H1 (cell line): Measurements from ENCODE around the gene RTKN. TPM values are rescaled to one million over a fixed set of nuclear protein-coding genes. Genes with fewer than 3 reads are reported as not detected.

Source experiments
- CEBPB ChIP-seq: IDR thresholded peaks from 2 replicates; pipeline ENCODE4 v1.6.1; 2012; ENCODE audit warnings: low read depth, low read length
- HDAC6 ChIP-seq: IDR thresholded peaks from one replicate; pipeline ENCODE4 v1.7.1; 2012; ENCODE audit warnings: low read depth, mild to moderate bottlenecking, inconsistent platforms, low read length, moderate library complexity
- KDM5A ChIP-seq: fragments of 200-600 bp; IDR thresholded peaks from 2 replicates; pipeline ENCODE4 v1.7.1; 2012; ENCODE audit warnings: mild to moderate bottlenecking, low read length, inconsistent platforms, mixed read lengths
- RAD21 ChIP-seq, 2 experiments: IDR thresholded peaks in 1 of 2; conservative IDR thresholded peaks in 1 of 2; 2 replicates each; pipeline ENCODE4 v1.6.1; 2011; ENCODE audit warnings: low read depth in 2 of 2, low read length in 2 of 2, improper control_type of control experiment in 1 of 2, inconsistent platforms in 1 of 2, mild to moderate bottlenecking in 1 of 2, moderate library complexity in 1 of 2
- TCF12 ChIP-seq: IDR thresholded peaks from 2 replicates; pipeline ENCODE4 v1.6.1; 2011; ENCODE audit warnings: low read depth, mild to moderate bottlenecking, low read length
- polyA plus RNA-seq, 7 experiments: library from polyadenylated mRNA; depleted of rRNA in 3 of 7; stranded (reverse) in 5 of 7; unstranded in 2 of 7; fragments of >200 nt in 5 of 7; fragments of 200-250 nt in 2 of 7; gene quantifications; 1 replicate in 5 of 7; 2 replicates in 1 of 7; 4 replicates in 1 of 7; pipeline versions ENCODE4 v1.2.1 to v1.2.3, GENCODE V29; 2011 to 2013; ENCODE audit warnings: missing spikeins in 2 of 7, mixed read lengths in 2 of 7
- total RNA-seq: library from RNA; stranded (reverse); fragmentation: NEBNext Ultra II Directional; extraction: Animal tissue kit (Norgen Biotek cat#: 25700); gene quantifications from 2 replicates; pipeline ENCODE4 v1.2.1, GENCODE V29; 2021
- TF ChIP-seq, protein P1 (sequence below): fragments of 300-600 bp; sonication (generic); IDR thresholded peaks from 2 replicates; pipeline ENCODE4 v1.7.1; 2012; ENCODE audit warnings: low read length, moderate library complexity, mild to moderate bottlenecking, inconsistent platforms; ENCODE audit not compliant: insufficient replicate concordance
- TF ChIP-seq, protein P2 (sequence below), 3 experiments: IDR thresholded peaks; 1 replicate in 2 of 3; 2 replicates in 1 of 3; pipeline versions ENCODE4 v1.5.1 to v1.6.1; 2011; ENCODE audit warnings: low read length in 3 of 3, mild to moderate bottlenecking in 3 of 3, inconsistent platforms in 2 of 3, low read depth in 1 of 3, moderate library complexity in 1 of 3; ENCODE audit not compliant: insufficient read depth in 1 of 3; ENCODE audit errors: control extremely low read depth in 1 of 3

RTKN gene
- total and polyA plus RNA-seq, 2 of the 8 experiments (the other 6 are each of a cell fraction or from before 2014, with no cell fraction given): 40.2 to 54.1 TPM

DNA sequence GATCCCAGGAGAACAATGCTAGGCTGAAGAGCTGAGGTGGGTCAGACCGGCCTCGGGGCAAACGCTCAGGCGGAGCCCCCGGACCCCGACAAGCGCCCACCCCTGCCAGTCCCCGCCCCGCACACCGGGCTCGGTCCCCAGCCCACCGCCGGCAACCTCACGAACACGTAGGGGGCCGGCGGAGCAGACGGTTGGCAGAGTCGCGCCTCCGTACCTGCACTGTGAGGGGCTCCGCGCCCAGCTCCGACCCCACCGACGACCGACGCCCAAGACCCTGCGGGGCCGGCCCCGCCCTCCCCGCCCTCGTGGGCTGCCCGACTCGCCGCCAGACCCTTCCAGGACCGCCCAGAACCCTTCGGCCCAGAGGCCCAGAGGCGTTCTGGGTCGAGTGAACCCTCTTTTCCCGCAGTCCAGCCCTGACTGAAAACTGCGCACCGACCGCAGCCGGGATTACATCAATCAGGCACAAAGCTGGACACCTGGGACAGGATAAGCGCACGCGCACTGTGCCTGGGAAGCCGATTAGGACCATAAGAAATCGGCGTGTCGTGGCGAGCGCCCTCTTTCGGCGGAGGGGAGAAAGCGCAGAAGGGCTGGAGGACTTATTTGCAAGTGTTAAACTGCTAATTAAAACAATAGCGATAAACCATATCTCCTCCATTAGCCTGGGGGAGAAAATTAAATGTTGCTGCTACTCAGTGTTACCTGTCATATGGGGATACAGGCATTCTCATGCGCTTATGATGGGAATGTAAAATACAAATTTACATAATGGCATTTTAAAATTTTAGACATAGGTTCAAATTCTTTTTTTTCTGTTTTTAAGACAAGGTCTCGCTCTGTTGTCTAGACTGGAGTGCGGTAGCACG, 49.9 kb downstream of the RTKN start (continued):
- TF ChIP-seq, protein P1, sequence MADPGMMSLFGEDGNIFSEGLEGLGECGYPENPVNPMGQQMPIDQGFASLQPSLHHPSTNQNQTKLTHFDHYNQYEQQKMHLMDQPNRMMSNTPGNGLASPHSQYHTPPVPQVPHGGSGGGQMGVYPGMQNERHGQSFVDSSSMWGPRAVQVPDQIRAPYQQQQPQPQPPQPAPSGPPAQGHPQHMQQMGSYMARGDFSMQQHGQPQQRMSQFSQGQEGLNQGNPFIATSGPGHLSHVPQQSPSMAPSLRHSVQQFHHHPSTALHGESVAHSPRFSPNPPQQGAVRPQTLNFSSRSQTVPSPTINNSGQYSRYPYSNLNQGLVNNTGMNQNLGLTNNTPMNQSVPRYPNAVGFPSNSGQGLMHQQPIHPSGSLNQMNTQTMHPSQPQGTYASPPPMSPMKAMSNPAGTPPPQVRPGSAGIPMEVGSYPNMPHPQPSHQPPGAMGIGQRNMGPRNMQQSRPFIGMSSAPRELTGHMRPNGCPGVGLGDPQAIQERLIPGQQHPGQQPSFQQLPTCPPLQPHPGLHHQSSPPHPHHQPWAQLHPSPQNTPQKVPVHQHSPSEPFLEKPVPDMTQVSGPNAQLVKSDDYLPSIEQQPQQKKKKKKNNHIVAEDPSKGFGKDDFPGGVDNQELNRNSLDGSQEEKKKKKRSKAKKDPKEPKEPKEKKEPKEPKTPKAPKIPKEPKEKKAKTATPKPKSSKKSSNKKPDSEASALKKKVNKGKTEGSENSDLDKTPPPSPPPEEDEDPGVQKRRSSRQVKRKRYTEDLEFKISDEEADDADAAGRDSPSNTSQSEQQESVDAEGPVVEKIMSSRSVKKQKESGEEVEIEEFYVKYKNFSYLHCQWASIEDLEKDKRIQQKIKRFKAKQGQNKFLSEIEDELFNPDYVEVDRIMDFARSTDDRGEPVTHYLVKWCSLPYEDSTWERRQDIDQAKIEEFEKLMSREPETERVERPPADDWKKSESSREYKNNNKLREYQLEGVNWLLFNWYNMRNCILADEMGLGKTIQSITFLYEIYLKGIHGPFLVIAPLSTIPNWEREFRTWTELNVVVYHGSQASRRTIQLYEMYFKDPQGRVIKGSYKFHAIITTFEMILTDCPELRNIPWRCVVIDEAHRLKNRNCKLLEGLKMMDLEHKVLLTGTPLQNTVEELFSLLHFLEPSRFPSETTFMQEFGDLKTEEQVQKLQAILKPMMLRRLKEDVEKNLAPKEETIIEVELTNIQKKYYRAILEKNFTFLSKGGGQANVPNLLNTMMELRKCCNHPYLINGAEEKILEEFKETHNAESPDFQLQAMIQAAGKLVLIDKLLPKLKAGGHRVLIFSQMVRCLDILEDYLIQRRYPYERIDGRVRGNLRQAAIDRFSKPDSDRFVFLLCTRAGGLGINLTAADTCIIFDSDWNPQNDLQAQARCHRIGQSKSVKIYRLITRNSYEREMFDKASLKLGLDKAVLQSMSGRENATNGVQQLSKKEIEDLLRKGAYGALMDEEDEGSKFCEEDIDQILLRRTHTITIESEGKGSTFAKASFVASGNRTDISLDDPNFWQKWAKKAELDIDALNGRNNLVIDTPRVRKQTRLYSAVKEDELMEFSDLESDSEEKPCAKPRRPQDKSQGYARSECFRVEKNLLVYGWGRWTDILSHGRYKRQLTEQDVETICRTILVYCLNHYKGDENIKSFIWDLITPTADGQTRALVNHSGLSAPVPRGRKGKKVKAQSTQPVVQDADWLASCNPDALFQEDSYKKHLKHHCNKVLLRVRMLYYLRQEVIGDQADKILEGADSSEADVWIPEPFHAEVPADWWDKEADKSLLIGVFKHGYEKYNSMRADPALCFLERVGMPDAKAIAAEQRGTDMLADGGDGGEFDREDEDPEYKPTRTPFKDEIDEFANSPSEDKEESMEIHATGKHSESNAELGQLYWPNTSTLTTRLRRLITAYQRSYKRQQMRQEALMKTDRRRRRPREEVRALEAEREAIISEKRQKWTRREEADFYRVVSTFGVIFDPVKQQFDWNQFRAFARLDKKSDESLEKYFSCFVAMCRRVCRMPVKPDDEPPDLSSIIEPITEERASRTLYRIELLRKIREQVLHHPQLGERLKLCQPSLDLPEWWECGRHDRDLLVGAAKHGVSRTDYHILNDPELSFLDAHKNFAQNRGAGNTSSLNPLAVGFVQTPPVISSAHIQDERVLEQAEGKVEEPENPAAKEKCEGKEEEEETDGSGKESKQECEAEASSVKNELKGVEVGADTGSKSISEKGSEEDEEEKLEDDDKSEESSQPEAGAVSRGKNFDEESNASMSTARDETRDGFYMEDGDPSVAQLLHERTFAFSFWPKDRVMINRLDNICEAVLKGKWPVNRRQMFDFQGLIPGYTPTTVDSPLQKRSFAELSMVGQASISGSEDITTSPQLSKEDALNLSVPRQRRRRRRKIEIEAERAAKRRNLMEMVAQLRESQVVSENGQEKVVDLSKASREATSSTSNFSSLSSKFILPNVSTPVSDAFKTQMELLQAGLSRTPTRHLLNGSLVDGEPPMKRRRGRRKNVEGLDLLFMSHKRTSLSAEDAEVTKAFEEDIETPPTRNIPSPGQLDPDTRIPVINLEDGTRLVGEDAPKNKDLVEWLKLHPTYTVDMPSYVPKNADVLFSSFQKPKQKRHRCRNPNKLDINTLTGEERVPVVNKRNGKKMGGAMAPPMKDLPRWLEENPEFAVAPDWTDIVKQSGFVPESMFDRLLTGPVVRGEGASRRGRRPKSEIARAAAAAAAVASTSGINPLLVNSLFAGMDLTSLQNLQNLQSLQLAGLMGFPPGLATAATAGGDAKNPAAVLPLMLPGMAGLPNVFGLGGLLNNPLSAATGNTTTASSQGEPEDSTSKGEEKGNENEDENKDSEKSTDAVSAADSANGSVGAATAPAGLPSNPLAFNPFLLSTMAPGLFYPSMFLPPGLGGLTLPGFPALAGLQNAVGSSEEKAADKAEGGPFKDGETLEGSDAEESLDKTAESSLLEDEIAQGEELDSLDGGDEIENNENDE: peak; percentile 57
- TF ChIP-seq HDAC6 (no peak), TCF12 (no peak), RAD21 (IDR thresholded peaks at IDR 0.05 in 1 of 2, conservative IDR thresholded peaks at IDR 0.05 in 1 of 2; ENCODE audit: low read depth in 2 of 2, low read length in 2 of 2) (peak; percentile 41 to 42), KDM5A (no peak), CEBPB (no peak)
- TF ChIP-seq, protein P2, sequence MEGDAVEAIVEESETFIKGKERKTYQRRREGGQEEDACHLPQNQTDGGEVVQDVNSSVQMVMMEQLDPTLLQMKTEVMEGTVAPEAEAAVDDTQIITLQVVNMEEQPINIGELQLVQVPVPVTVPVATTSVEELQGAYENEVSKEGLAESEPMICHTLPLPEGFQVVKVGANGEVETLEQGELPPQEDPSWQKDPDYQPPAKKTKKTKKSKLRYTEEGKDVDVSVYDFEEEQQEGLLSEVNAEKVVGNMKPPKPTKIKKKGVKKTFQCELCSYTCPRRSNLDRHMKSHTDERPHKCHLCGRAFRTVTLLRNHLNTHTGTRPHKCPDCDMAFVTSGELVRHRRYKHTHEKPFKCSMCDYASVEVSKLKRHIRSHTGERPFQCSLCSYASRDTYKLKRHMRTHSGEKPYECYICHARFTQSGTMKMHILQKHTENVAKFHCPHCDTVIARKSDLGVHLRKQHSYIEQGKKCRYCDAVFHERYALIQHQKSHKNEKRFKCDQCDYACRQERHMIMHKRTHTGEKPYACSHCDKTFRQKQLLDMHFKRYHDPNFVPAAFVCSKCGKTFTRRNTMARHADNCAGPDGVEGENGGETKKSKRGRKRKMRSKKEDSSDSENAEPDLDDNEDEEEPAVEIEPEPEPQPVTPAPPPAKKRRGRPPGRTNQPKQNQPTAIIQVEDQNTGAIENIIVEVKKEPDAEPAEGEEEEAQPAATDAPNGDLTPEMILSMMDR (IDR thresholded peaks at IDR 0.05; ENCODE audit: control extremely low read depth in 1 of 3, insufficient read depth in 1 of 3, low read depth in 1 of 3, low read length in 3 of 3): peak; percentile 75 to 98 (median 97)
